Glomerular visceral epithelial cell (primary cell): ENCODE results near the gene SETD1B.

Experiments
- DNase-seq: peaks from one replicate; pipeline ENCODE4 v3.0.0-alpha.2; 2016; ENCODE audit errors: extremely low spot score

The SETD1B gene

GRCh38 chr12:121807642-121808347, 4.0 kb downstream of the SETD1B start:
- no peak for DNase-seq

- DNase-seq, result no peak
Measured at GRCh38 chr12:121808623-121809022, 4.8 kb downstream of the SETD1B start.

- no peak for DNase-seq
Measured at GRCh38 chr12:121809712-121810116, 5.9 kb downstream of the SETD1B start.

GRCh38 chr12:121810234-121810817, 6.5 kb downstream of the SETD1B start:
- no peak for DNase-seq

GRCh38 chr12:121810833-121811433, 7.1 kb downstream of the SETD1B start:
- DNase-seq, result no peak

- peak; percentile 78 for DNase-seq
Measured at GRCh38 chr12:121811434-121812319, 7.9 kb downstream of the SETD1B start.

- peak; percentile 65 for DNase-seq
Measured at GRCh38 chr12:121812320-121812871, 8.6 kb downstream of the SETD1B start.

GRCh38 chr12:121812921-121813896, 9.4 kb downstream of the SETD1B start:
- no peak for DNase-seq

- no peak for DNase-seq
Measured at GRCh38 chr12:121813951-121814350, 10.1 kb downstream of the SETD1B start.

GRCh38 chr12:121814429-121815119, 10.8 kb downstream of the SETD1B start:
- DNase-seq, result no peak

- DNase-seq, result no peak
Measured at GRCh38 chr12:121815263-121815662, 11.5 kb downstream of the SETD1B start.

GRCh38 chr12:121816925-121817647, 13.3 kb downstream of the SETD1B start:
- DNase-seq, result no peak

GRCh38 chr12:121817648-121818043, 13.8 kb downstream of the SETD1B start:
- no peak for DNase-seq

- DNase-seq, result no peak
Measured at GRCh38 chr12:121819212-121819949, 15.6 kb downstream of the SETD1B start.

- no peak for DNase-seq
Measured at GRCh38 chr12:121820056-121820455, 16.2 kb downstream of the SETD1B start.

GRCh38 chr12:121822393-121823100, 18.7 kb downstream of the SETD1B start:
- DNase-seq, result no peak

- no peak for DNase-seq
Measured at GRCh38 chr12:121823101-121823726, 19.4 kb downstream of the SETD1B start.

- no peak for DNase-seq
Measured at GRCh38 chr12:121823727-121824115, 19.9 kb downstream of the SETD1B start.
